ENCODE data around the gene ARFRP1. TPM values are rescaled to one million over a fixed set of nuclear protein-coding genes. Genes with fewer than 3 reads are reported as not detected.
A peak's percentile ranks its signal among the peaks of the same experiment; 100 is the strongest.

ARFRP1 gene
- total and polyA plus RNA-seq, 2 of the 13 experiments (the other 11 are each of a cell fraction or from before 2014, with no cell fraction given), result 32.0 to 51.1 TPM

DNA sequence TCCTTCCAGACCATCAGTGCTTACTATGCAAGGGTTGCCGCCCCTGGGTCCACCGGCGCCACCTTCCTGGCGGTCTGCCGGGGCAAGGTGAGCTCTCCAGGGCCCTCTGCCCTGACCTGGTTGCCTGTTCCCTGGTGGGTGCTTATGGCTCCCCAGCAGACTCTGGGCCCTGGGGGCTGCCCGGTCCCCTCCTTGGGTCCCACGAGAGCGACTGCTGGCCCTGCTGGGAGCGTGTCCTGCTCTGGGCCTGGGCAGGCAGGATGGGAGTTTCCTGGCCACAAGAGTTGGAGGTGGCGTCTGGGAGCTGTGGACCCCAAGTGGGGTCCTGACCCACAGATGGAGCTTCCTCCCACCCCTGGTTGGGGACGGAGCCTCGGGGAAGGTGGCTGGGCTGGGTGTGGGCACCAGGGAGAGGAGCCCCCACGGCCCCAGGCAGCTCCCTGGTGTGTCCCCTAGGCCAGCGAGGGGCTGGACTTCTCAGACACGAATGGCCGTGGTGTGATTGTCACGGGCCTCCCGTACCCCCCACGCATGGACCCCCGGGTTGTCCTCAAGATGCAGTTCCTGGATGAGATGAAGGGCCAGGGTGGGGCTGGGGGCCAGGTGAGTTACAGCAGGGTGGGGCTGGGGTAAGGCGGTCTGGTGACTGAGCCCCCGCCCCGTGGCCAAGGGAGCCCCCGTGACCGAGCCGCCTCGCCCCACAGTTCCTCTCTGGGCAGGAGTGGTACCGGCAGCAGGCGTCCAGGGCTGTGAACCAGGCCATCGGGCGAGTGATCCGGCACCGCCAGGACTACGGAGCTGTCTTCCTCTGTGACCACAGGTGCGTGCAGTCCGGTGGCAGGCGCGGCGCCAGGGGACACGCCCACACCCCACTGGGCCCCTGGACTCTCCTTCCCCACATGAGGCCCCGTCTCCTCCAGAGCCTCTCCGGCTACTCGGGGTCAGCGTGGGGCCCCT, 18.5 kb downstream of the ARFRP1 start:
- Histone ChIP-seq H3K4me3 (replicated peaks in 1 of 3; ENCODE audit: insufficient read depth in 1 of 3, low read depth in 2 of 3, low read length in 3 of 3) (no peak overlapping the region), H3K27ac (ENCODE audit: extremely low read length, insufficient read depth, low read length) (no peak overlapping the region), H3K4me1 (ENCODE audit: insufficient read depth, low read length) (no peaks in the 10 kb centered on the region), H3K9ac (ENCODE audit: insufficient read depth, low read depth, low read length) (no peak overlapping the region), H3K4me2 (ENCODE audit: low read depth, low read length) (no peak overlapping the region), H3K9me3 (ENCODE audit: low read length) (no peaks in the 10 kb centered on the region), H4K20me1 (ENCODE audit: insufficient read depth, low read length) (no peaks in the 10 kb centered on the region; the same call in 1 of the 2 replicates), H3K27me3 (ENCODE audit: control insufficient read depth in 1 of 2, insufficient read depth in 2 of 2, low read length in 2 of 2) (no peaks in the 10 kb centered on the region), H3K79me2 (ENCODE audit: insufficient read depth, low read length) (no peaks in the 10 kb centered on the region), H2AFZ (ENCODE audit: low read length) (no peak overlapping the region), H3K36me3 (replicated peaks in 1 of 2; ENCODE audit: control insufficient read depth in 1 of 2, insufficient read depth in 2 of 2, low read length in 2 of 2) (peaks cover 3 to 4% of the 10 kb centered on the region in 2 experiments; a peak in 3 of 5 replicates)
- ATAC-seq (no peak), DNase-seq (ENCODE audit: low spot score) (no peak), FAIRE-seq (no peak)
- intact Hi-C loops (cut with micrococcal nuclease; ENCODE audit: unreplicated experiment), result no loop called here
- CTCF ChIA-PET (ENCODE audit: low intra/inter-chr PET ratio, low total read pairs), result no interaction called here
- in situ Hi-C loops (cut with HindIII; ENCODE audit: extremely low pct_ligation_motif_present, low pct_unique_long_range_greater_than_20kb), result no loop called here
- 96% methylated on average over 28 of the region's 44 CpGs for WGBS (ENCODE audit: low lambda C conversion rate)
- POLR2A ChIA-PET, result no interaction called here
- BruUV-seq (replicated peaks), result no TSS peak
- TF ChIP-seq, protein P1, sequence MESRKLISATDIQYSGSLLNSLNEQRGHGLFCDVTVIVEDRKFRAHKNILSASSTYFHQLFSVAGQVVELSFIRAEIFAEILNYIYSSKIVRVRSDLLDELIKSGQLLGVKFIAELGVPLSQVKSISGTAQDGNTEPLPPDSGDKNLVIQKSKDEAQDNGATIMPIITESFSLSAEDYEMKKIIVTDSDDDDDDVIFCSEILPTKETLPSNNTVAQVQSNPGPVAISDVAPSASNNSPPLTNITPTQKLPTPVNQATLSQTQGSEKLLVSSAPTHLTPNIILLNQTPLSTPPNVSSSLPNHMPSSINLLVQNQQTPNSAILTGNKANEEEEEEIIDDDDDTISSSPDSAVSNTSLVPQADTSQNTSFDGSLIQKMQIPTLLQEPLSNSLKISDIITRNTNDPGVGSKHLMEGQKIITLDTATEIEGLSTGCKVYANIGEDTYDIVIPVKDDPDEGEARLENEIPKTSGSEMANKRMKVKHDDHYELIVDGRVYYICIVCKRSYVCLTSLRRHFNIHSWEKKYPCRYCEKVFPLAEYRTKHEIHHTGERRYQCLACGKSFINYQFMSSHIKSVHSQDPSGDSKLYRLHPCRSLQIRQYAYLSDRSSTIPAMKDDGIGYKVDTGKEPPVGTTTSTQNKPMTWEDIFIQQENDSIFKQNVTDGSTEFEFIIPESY (CRISPR knock-in tag; IDR thresholded peaks at IDR 0.05), result peak; percentile 69; the same call in 1 of the 2 replicates
- TF ChIP-seq ZNF383 (CRISPR knock-in tag; IDR thresholded peaks at IDR 0.05; ENCODE audit: borderline replicate concordance) (no peak), PPARG (CRISPR knock-in tag; conservative IDR thresholded peaks at IDR 0.05) (no peak), POLR2AphosphoS5 (IDR thresholded peaks at IDR 0.05; ENCODE audit: low read depth, low read length) (peak; percentile 2; the same call in 1 of the 2 replicates), CREM (IDR thresholded peaks at IDR 0.05) (no peak), CREM (CRISPR knock-in tag; IDR thresholded peaks at IDR 0.05) (no peak), AKAP8 (CRISPR knock-in tag; IDR thresholded peaks at IDR 0.05) (0 out of 2 replicates have a peak, but pooled peaks have one; percentile 27)
- TF ChIP-seq, protein P2, sequence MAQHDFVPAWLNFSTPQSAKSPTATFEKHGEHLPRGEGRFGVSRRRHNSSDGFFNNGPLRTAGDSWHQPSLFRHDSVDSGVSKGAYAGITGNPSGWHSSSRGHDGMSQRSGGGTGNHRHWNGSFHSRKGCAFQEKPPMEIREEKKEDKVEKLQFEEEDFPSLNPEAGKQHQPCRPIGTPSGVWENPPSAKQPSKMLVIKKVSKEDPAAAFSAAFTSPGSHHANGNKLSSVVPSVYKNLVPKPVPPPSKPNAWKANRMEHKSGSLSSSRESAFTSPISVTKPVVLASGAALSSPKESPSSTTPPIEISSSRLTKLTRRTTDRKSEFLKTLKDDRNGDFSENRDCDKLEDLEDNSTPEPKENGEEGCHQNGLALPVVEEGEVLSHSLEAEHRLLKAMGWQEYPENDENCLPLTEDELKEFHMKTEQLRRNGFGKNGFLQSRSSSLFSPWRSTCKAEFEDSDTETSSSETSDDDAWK (CRISPR knock-in tag; IDR thresholded peaks at IDR 0.05), result no peak
- TF ChIP-seq, protein P3, sequence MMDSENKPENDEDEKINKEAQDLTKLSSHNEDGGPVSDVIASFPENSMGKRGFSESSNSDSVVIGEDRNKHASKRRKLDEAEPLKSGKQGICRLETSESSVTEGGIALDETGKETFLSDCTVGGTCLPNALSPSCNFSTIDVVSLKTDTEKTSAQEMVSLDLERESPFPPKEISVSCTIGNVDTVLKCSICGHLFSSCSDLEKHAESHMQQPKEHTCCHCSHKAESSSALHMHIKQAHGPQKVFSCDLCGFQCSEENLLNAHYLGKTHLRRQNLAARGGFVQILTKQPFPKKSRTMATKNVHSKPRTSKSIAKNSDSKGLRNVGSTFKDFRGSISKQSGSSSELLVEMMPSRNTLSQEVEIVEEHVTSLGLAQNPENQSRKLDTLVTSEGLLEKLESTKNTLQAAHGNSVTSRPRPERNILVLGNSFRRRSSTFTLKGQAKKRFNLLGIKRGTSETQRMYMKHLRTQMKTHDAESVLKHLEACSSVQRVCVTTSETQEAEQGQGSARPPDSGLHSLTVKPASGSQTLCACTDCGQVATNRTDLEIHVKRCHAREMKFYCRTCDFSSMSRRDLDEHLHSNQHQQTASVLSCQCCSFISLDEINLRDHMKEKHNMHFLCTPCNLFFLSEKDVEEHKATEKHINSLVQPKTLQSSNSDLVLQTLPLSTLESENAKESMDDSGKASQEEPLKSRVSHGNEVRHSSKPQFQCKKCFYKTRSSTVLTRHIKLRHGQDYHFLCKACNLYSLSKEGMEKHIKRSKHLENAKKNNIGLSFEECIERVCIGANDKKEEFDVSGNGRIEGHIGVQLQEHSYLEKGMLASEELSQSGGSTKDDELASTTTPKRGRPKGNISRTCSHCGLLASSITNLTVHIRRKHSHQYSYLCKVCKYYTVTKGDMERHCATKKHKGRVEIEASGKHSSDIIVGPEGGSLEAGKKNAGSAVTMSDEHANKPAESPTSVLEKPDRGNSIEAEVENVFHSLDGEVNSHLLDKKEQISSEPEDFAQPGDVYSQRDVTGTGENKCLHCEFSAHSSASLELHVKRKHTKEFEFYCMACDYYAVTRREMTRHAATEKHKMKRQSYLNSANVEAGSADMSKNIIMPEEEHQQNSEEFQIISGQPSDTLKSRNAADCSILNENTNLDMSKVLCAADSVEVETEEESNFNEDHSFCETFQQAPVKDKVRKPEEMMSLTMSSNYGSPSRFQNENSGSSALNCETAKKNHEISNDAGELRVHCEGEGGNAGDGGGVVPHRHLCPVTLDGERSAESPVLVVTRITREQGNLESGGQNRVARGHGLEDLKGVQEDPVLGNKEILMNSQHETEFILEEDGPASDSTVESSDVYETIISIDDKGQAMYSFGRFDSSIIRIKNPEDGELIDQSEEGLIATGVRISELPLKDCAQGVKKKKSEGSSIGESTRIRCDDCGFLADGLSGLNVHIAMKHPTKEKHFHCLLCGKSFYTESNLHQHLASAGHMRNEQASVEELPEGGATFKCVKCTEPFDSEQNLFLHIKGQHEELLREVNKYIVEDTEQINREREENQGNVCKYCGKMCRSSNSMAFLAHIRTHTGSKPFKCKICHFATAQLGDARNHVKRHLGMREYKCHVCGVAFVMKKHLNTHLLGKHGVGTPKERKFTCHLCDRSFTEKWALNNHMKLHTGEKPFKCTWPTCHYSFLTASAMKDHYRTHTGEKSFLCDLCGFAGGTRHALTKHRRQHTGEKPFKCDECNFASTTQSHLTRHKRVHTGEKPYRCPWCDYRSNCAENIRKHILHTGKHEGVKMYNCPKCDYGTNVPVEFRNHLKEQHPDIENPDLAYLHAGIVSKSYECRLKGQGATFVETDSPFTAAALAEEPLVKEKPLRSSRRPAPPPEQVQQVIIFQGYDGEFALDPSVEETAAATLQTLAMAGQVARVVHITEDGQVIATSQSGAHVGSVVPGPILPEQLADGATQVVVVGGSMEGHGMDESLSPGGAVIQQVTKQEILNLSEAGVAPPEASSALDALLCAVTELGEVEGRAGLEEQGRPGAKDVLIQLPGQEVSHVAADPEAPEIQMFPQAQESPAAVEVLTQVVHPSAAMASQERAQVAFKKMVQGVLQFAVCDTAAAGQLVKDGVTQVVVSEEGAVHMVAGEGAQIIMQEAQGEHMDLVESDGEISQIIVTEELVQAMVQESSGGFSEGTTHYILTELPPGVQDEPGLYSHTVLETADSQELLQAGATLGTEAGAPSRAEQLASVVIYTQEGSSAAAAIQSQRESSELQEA (CRISPR knock-in tag; IDR thresholded peaks at IDR 0.05; ENCODE audit: not compliant biosample characterization), result peak; percentile 42
- TF ChIP-seq, protein P4, sequence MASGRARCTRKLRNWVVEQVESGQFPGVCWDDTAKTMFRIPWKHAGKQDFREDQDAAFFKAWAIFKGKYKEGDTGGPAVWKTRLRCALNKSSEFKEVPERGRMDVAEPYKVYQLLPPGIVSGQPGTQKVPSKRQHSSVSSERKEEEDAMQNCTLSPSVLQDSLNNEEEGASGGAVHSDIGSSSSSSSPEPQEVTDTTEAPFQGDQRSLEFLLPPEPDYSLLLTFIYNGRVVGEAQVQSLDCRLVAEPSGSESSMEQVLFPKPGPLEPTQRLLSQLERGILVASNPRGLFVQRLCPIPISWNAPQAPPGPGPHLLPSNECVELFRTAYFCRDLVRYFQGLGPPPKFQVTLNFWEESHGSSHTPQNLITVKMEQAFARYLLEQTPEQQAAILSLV (CRISPR knock-in tag; IDR thresholded peaks at IDR 0.05; ENCODE audit: borderline replicate concordance), result 0 out of 2 replicates have a peak, but pooled peaks have one; percentile 42
